IPS-15b (cell line): ENCODE results near the gene ZIC4.

Source experiments
- H3K27me3 ChIP-seq: one replicate; pipeline ENCODE4 v1.6.1; 2013; ENCODE audit warnings: low read length; ENCODE audit not compliant: control insufficient read depth, insufficient read depth
- H3K36me3 ChIP-seq: one replicate; pipeline ENCODE4 v1.6.1; 2013; ENCODE audit warnings: low read length; ENCODE audit not compliant: control insufficient read depth, insufficient read depth
- H3K4me1 ChIP-seq: one replicate; pipeline ENCODE4 v1.6.1; 2013; ENCODE audit warnings: mild to moderate bottlenecking, low read length; ENCODE audit not compliant: control insufficient read depth, insufficient read depth
- H3K4me3 ChIP-seq: one replicate; pipeline ENCODE4 v1.5.1; 2013; ENCODE audit warnings: low read depth, low read length
- H3K9ac ChIP-seq: one replicate; pipeline ENCODE4 v1.6.1; 2013; ENCODE audit warnings: low read depth, mild to moderate bottlenecking, low read length
- H3K9me3 ChIP-seq: one replicate; pipeline ENCODE4 v1.6.1; 2013; ENCODE audit warnings: mild to moderate bottlenecking, low read length; ENCODE audit not compliant: control insufficient read depth, insufficient read depth

Gene ZIC4

DNA sequence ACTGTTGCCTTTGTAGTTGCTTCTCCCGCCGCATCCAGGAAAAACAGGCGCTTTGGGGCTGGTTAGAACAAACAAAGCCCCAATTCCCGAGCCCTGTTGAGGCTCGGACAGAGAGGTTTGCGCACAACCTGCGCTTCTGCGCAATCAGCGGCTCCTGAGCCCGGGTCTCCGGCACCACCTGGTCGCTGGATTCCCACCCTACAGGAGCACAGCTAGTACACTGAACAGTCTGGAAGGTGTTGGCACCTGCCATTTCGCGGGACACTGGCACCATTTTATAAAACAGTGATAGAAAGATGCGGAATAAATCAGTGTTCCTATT, 13.8 kb downstream of the ZIC4 start:
- Histone ChIP-seq H3K27me3 (peaks cover 94% of the 10 kb centered on the region), H3K36me3 (no peaks in the 10 kb centered on the region), H3K9me3 (no peaks in the 10 kb centered on the region), H3K4me1 (peaks cover 17% of the 10 kb centered on the region), H3K9ac (no peak overlapping the region), H3K4me3 (peak overlapping the region; percentile 77)

- Histone ChIP-seq H3K4me3 (peak overlapping the region; percentile 77), H3K9ac (no peak overlapping the region), H3K9me3 (no peaks in the 10 kb centered on the region), H3K4me1 (peaks cover 19% of the 10 kb centered on the region), H3K27me3 (peaks cover 95% of the 10 kb centered on the region), H3K36me3 (no peaks in the 10 kb centered on the region)
Measured at GRCh38 chr3:147391781-147392624, 14.3 kb downstream of the ZIC4 start.

- Histone ChIP-seq H3K36me3 (no peaks in the 10 kb centered on the region), H3K9ac (no peak overlapping the region), H3K27me3 (peaks cover 95% of the 10 kb centered on the region), H3K9me3 (no peaks in the 10 kb centered on the region), H3K4me3 (peak overlapping the region; percentile 77), H3K4me1 (peaks cover 19% of the 10 kb centered on the region)
Measured at GRCh38 chr3:147390589-147391569, 15.5 kb downstream of the ZIC4 start.

- Histone ChIP-seq H3K27me3 (peaks cover 95% of the 10 kb centered on the region), H3K36me3 (no peaks in the 10 kb centered on the region), H3K9me3 (no peaks in the 10 kb centered on the region), H3K9ac (no peak overlapping the region), H3K4me3 (peak overlapping the region; percentile 1), H3K4me1 (peaks cover 19% of the 10 kb centered on the region)
Measured at GRCh38 chr3:147389717-147390116, 16.6 kb downstream of the ZIC4 start.

GRCh38 chr3:147388700-147389580, 17.4 kb downstream of the ZIC4 start:
- H3K4me1 ChIP-seq, result peaks cover 18% of the 10 kb centered on the region
- peaks cover 95% of the 10 kb centered on the region for H3K27me3 ChIP-seq
- H3K36me3 ChIP-seq, result no peaks in the 10 kb centered on the region
- no peak overlapping the region for H3K4me3 ChIP-seq
- no peaks in the 10 kb centered on the region for H3K9me3 ChIP-seq
- no peak overlapping the region for H3K9ac ChIP-seq

- H3K4me1 ChIP-seq, result peaks cover 20% of the 10 kb centered on the region
- peak overlapping the region; percentile 35 for H3K4me3 ChIP-seq
- no peaks in the 10 kb centered on the region for H3K9me3 ChIP-seq
- no peaks in the 10 kb centered on the region for H3K36me3 ChIP-seq
- H3K27me3 ChIP-seq, result peaks cover 99% of the 10 kb centered on the region
- H3K9ac ChIP-seq, result no peak overlapping the region
Measured at GRCh38 chr3:147387885-147388699, 18.3 kb downstream of the ZIC4 start.

DNA sequence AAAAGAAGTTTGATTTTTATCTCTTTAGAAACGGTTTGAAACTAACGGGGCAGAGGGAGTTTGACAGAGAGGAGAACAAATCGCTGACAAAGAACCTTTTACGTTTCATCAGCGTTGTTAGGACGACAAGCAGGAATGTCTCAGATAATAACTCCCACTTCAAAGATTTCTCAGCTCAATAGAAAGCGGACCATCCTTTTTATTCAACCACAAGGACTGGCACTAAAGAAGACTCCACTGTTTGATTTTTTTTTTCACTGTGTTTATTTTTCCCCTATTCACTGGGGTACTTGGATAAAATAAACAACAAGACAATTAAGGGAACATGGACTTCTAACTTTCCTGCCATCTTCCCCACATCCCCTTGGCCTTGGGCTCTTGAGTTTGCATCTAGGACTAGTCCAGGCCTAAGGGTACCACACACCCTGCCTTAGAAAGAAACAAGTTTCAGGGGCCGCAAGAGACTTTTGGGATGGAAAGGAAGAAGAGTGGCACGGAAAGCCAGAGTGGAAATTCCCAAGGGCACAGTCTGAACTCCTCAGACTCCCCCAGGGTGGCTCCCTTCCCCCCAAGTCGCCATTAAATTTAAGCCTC, 19.0 kb downstream of the ZIC4 start:
- Histone ChIP-seq H3K4me3 (peak overlapping the region; percentile 19), H3K9me3 (no peaks in the 10 kb centered on the region), H3K4me1 (peaks cover 22% of the 10 kb centered on the region), H3K27me3 (peaks cover 100% of the 10 kb centered on the region), H3K36me3 (no peaks in the 10 kb centered on the region), H3K9ac (no peak overlapping the region)

DNA sequence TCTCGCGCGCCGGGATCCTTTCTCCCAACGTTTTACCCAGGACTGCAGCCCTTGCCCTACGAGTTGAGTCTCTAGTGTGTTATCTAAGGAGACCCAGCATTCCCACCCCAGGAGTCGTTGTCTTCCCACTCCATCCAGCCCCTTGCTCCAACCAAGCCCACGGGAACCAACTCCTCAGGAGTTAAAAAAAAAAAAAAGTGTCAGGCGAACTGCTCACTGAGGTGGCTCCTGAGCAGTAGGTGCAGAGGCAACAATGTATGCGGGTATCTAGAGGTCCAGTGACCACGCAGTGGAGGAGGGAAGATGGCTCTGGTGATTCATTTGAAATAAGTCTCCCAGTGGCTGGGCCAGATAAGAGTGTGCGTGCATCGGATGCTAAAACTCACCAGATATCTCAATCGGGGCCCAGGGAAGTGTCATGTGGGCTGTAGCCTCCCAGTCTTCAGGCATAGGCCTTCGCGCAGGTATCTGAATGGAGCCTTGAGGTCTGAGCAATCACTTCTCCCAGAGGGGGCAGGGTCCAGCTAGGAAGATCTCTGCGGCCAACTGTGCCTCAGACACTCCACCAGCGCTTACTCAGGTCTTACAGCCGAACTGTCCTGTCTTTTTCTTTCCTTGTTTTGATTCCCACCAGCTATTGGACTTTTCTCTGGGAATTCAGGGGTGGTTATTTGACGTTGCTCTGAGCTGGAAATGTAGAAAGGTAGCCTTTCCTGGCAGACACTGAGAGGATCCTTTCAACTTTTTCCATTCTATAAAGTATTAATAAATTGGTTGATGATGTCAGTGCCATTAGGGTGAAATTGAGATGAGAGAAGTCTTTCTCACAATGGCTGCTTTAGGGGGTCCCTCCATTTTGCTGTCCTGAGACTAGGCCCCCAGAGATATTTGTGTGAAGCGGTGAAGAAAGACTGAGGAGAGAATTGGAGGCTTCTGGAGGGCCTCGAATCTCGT, 21.0 kb downstream of the ZIC4 start:
- no peaks in the 10 kb centered on the region for H3K9me3 ChIP-seq
- H3K4me1 ChIP-seq, result peaks cover 35% of the 10 kb centered on the region
- H3K4me3 ChIP-seq, result peak overlapping the region; percentile 42
- no peak overlapping the region for H3K9ac ChIP-seq
- H3K27me3 ChIP-seq, result peaks cover 97% of the 10 kb centered on the region
- no peaks in the 10 kb centered on the region for H3K36me3 ChIP-seq

GRCh38 chr3:147384210-147385058, 21.9 kb downstream of the ZIC4 start:
- H3K9ac ChIP-seq, result no peak overlapping the region
- no peaks in the 10 kb centered on the region for H3K36me3 ChIP-seq
- peaks cover 97% of the 10 kb centered on the region for H3K27me3 ChIP-seq
- H3K9me3 ChIP-seq, result no peaks in the 10 kb centered on the region
- H3K4me3 ChIP-seq, result peak overlapping the region; percentile 42
- H3K4me1 ChIP-seq, result peaks cover 32% of the 10 kb centered on the region
